T-helper 22 cell (primary cell): ENCODE data around the gene CLCN4.

Source experiments
- DNase-seq: peaks from one replicate; pipeline ENCODE4 v3.0.0-alpha.2; 2020; ENCODE audit warnings: low read depth

The CLCN4 gene

DNA sequence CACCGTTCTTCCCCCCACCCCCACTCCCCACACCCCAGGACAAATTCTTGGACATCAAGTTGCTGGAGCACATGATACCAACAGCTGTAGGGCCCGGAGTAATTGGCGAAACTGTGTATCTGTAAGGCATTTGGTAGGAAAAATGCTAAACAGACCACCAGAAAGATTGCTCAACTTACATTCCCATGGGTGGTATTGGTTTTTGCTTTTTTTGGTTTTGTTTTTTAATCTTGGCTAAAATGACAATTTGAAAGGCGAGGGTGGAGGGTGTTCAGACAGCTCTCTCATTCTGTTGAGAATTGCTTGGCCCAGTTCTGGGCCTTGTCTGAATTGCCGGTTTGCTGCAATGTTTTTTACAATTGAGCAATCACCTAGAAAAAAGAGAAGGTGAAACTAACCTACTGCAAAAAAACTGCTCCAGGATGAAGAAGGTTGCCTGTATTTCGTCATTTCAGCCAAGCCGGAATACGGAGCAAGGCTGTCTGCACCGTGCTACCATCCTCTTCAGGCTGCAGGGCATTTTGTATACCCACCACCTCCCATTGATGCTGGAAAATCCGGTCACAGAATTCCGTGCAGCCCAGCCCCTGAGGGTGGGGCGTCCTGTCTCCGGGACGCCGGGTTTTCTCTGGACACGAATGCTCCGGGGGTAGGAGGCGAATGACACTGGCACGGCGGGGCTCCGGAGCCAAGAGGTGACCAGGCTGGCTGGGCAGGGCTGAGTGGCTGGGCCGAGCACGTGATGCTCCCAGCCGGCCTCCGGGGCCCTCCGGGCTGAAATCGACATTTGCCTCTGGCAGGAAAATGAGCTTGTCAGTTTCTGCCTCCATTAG is at the start of gene CLCN4:
CLCN4 (plus strand) TSS at position 777 of the 833 bp plus-strand sequence. CDS start 28,058 bp downstream, outside the sequence.
- no peak for DNase-seq

- no peak for DNase-seq
These were observed 49.3 kb upstream of the CLCN4 start for GRCh38 chrX:10107483-10107882.

GRCh38 chrX:10108288-10108687 is 48.5 kb upstream of the CLCN4 start:
- DNase-seq, result no peak

DNA sequence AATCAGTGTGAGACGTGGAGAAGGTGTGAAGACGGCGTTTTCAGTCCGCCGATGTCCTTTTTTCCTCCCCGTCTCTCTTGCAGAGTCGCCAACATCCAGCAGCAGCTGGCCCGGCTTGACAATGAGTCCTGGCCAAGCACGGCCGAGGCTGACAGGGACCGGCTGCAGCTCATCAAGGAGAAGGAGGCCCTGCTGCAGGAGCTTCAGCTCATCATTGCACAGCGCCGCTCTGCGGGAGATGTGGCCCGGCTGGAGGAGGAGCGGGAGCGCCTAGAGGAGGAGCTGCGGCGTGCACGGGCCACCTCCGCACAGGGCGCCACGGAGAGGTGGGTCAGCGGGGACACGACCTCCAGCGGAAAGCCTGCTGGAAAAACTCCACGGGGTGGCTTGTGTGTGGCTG is 47.1 kb upstream of the CLCN4 start:
- DNase-seq, result no peak

- no peak for DNase-seq
These were observed 46.3 kb upstream of the CLCN4 start for GRCh38 chrX:10110316-10110935.

GRCh38 chrX:10110984-10111363 is 45.8 kb upstream of the CLCN4 start:
- peak; percentile 43 for DNase-seq

DNA sequence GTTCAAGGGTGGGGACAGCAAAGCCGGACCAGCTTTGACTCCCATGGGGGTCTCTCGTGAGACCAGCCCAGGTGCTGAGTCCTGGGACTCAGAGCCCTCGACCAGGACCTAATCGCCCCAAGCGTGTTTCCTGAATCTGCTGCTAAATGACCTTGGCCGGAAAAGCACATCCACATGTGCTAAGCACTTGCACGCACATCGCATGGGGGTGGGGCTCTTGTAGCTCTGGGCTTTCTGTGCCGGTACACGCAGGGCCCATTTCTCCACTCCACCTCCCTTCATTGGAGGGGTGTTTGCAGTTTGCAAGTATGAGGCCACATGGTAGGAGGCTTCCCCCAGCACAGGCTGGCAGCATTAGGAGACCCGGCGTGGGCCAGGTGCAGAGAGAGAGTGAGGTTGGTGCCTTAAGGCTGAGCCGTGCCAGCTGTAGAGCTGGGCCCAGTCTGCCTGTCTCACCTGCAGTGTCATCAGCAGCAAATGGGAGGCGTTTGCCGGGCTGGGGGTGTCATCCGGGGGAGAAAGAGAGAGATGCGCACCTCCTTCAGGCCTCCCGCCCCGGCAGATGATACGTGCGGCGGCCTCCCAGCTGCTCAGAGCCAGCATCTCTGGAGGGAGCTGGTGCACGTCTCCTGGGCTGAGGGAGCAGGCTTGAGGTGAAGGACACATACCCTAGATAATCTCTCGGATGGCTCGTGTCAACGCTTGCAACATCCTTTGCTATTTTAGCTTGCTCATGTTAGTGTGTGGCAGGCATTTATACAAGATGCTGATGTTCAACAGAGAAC is 45.2 kb upstream of the CLCN4 start:
- DNase-seq, result peak; percentile 52

- DNase-seq, result no peak
These were observed 44.3 kb upstream of the CLCN4 start for GRCh38 chrX:10112510-10112909.

DNA sequence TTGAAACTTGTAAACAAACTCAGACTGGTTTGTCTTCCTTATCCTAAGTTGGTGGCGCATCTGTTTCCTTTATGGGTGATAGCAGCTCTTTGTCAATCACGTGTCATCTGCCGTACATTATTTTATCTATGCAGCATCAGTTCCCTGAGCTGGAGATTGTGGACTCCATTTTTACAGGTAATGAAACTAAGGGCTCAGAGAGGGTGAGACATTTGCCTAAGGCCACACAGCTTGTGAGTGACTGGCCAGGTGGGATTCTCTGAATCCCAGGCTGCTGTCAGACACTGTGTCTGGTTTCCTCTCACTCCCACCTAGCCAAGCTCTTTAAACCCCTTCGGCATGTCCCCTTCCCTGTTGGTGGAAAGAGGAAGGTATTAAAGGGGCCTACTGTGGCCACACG is 41.7 kb upstream of the CLCN4 start:
- DNase-seq, result no peak

DNA sequence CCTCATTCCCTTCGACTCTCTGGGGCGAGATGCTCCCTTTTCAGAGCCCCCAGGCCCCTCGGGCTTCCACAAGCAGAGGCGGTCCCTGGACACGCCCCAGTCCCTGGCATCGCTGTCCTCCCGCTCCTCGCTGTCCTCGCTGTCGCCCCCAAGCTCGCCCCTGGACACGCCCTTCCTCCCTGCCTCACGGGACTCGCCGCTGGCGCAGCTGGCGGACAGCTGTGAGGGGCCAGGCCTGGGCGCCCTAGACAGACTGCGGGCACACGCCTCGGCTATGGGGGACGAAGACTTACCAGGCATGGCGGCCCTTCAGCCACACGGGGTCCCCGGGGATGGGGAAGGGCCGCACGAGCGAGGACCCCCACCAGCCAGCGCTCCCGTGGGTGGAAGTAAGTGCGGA is 39.5 kb upstream of the CLCN4 start:
- no peak for DNase-seq

- no peak for DNase-seq
These were observed 38.9 kb upstream of the CLCN4 start for GRCh38 chrX:10117864-10118377.

GRCh38 chrX:10118530-10118929 is 38.2 kb upstream of the CLCN4 start:
- DNase-seq, result no peak

DNA sequence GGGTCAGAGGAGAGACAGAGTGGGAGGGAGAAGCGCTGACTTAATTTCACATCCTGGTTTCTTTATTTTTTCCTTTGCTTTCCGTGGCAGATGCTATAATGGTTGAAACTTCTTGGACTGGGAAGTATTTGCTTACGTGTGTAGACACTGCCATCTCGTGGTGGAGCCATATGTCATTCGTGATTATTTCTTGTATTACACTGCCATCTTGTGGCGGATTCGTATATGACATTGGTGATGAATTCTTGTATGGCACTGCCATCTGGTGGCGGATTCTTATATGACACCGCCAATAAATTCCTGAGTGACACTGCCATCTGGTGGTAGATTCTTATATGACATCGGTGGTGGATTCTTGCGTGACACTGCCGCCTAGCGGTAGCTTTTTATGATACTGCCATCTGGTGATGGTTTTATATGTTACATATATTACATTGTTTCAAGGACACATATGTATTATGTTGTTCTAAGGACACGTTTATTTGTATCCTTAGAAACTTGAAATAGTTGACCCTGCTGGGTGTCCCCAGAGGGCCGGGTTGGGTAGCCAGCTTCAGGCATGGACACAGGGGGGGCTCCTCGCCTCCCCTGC is 37.3 kb upstream of the CLCN4 start:
- DNase-seq, result peak; percentile 57

DNA sequence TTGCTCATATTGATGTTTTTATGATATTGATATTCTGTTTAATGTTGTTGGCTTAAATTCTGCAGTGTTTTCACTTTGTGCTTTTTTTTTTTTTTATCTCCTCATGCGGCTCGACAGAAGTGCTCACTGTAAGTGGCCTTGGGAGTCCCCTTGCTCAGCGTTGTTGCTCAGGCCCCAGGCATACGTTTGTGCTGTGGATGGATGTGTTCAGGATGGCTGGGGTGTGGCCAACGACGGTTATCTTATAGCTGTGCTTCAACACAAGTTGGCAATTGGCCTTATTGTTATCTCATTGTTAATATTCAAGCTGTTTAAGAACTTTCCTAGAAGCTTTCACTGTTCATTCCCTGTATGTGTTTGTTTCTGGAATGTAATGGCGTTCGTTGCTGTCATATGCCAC is 36.4 kb upstream of the CLCN4 start:
- no peak for DNase-seq

DNA sequence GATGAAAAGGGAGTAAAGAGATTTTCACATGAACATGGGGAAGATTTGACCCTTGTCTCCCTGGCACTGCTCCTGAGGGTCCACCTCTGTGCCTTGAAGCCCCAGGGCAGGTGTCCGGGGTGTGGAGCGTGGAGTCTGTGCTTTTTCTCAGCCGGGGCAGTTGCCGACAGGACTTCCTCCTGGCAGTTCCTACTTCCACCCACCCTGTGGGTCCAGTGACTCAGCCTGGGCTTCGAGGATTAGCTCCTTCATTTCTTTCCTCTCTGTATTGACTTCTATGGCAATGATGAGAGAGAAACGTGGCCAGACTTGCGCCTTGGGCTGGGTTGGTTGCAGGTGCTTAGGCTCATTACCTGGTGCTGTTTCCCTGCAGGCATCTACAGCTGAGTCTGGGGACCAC is 35.9 kb upstream of the CLCN4 start:
- DNase-seq, result no peak

DNA sequence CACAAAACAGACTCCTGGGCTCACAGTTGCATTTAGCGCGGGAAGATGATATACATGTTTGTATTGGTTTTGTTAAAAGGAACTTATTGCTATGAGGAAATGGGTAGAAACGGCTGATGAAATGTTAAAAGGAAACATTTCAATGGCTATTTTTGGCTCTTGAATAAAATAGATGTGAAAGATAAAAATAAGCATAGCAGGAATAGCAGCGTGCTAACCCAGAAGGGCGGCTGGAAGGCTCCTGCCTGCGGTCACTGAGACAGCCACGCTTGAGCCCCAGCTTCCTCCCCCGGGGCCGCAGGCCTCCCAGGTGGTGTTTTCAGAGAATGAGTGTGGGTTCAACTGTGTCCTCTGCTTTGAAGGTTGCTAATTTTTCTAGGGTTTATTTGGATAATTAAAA is 35.0 kb upstream of the CLCN4 start:
- DNase-seq, result no peak

- DNase-seq, result no peak
These were observed 32.1 kb upstream of the CLCN4 start for GRCh38 chrX:10124506-10125247.

DNA sequence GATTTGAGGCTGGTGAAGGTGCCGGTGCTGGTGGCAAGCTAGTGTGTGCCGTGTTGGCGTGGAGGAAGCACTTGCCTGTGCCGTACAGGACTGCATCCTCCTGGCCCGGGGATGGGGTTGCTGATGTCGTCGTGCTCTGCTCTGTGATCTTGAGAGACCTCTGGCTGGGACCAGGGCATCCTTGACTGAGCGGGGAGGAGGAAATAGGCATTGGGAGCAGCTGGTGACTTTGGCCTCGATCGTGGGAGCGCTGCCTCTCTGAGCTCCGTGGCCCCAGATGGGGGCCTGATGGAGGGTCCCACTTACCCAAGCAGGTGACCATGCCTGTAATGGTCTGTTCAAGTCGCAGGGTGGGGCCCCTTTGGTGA is 31.5 kb upstream of the CLCN4 start:
- no peak for DNase-seq

DNA sequence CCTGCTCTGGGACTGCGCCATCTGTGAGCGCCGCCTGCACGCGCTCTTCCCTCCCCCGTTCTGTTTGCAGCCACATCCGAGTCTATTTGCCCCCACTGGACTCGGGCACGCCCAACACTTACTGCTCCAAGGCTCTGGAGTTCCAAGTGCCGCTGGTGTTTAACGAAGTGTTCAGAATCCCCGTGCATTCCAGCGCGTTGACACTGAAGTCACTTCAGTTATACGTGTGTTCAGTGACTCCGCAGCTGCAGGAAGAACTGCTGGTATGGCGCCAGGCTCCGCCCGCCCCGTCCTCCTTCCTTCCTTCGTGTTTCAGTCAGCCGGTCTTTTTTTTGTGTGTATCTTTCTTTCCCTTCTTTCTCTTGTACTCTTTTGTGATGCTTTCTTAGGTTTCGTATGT is 30.7 kb upstream of the CLCN4 start:
- DNase-seq, result no peak

DNA sequence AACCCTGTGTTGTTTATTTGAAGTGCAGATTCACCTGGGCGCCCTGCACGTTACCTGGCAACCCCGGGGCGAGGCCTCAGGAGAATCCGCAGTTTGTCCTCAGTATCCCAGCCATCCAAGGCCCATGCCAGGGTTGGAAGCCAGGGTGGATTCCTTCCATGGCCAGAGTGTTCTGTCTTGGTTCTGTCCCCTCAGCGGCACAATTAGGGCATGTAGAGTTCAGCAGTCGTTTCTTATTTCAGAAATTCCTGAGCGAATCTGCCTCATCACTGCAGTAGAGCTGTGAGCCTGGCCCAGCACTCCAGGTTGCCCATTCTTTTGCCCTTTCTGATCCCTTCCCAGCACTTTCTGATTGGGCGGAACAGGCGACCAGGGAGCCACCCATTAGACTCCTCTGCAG is 29.9 kb upstream of the CLCN4 start:
- DNase-seq, result no peak

- DNase-seq, result no peak
These were observed 28.4 kb upstream of the CLCN4 start for GRCh38 chrX:10128386-10128785.

DNA sequence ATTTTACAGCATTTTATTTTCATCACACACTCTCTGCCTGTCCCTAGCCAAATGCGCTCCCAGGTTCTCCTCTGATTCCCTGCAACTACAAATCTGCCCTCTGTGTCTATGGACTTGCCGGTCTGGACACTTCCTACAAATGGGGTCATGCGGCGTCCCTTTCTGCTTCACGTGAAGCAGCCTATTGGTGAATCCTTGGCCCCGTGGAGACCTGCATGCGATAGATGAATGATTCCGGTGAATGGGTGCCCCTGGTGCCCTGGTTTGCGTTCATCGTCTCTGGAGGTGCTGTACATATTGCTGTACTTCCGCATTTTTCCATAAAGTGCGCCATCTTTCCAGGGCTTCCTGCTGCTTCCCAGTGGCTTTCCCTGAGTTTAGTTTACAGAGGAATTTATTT is 27.5 kb upstream of the CLCN4 start:
- DNase-seq, result no peak
